ENCODE results near the gene B4GALT3.

Gene B4GALT3

GRCh38 chr1:161153682-161154337, 23.5 kb downstream of the B4GALT3 start, which contains the start of gene UFC1:
Gene UFC1, plus strand, starts transcription at chr1:161153978. Its CDS starts 20 bp downstream, at chr1:161153998.
- Histone ChIP-seq H3K4me3 (replicated peaks; ENCODE audit: low read depth, low read length) (peak within 1 kb of the TSS; percentile 72), H3K27me3 (replicated peaks; ENCODE audit: control insufficient read depth, insufficient read depth, low read length) (no peaks in the 10 kb centered on the region), H3K36me3 (ENCODE audit: control insufficient read depth, insufficient read depth, low read length) (no peaks in the 10 kb centered on the region; the same call in 1 of the 2 replicates)
- TF ChIP-seq, protein P1, sequence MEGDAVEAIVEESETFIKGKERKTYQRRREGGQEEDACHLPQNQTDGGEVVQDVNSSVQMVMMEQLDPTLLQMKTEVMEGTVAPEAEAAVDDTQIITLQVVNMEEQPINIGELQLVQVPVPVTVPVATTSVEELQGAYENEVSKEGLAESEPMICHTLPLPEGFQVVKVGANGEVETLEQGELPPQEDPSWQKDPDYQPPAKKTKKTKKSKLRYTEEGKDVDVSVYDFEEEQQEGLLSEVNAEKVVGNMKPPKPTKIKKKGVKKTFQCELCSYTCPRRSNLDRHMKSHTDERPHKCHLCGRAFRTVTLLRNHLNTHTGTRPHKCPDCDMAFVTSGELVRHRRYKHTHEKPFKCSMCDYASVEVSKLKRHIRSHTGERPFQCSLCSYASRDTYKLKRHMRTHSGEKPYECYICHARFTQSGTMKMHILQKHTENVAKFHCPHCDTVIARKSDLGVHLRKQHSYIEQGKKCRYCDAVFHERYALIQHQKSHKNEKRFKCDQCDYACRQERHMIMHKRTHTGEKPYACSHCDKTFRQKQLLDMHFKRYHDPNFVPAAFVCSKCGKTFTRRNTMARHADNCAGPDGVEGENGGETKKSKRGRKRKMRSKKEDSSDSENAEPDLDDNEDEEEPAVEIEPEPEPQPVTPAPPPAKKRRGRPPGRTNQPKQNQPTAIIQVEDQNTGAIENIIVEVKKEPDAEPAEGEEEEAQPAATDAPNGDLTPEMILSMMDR (IDR thresholded peaks at IDR 0.05; ENCODE audit: insufficient read depth, low read length, poor library complexity, severe bottlenecking): no peak
- DNase-seq (ENCODE audit: extremely low read depth, insufficient read length): peak; percentile 88

DNA sequence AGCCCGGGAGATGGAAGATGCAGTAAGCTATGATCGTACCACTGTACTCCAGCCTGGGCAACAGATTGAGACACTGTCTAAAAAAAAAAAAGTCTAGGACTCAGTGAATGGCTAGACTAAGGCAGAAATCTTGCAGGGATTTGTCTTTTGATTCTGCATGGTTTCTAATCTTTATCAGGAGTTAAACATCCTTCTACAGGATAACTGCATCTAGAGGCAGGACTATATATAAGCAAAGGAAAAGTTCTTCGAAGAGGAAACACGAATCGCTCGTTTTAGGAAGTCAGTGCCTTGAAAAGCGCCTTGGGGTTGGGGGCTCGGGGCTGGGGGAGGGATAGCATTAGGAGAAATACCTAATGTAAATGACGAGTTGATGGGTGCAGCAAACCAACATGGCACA, 24.1 kb downstream of the B4GALT3 start:
- TF ChIP-seq, protein P1 (IDR thresholded peaks at IDR 0.05; ENCODE audit: insufficient read depth, low read length, poor library complexity, severe bottlenecking): no peak
- no peaks in the 10 kb centered on the region; the same call in 1 of the 2 replicates for H3K36me3 ChIP-seq (ENCODE audit: control insufficient read depth, insufficient read depth, low read length)
- DNase-seq (ENCODE audit: extremely low read depth, insufficient read length): no peak

DNA sequence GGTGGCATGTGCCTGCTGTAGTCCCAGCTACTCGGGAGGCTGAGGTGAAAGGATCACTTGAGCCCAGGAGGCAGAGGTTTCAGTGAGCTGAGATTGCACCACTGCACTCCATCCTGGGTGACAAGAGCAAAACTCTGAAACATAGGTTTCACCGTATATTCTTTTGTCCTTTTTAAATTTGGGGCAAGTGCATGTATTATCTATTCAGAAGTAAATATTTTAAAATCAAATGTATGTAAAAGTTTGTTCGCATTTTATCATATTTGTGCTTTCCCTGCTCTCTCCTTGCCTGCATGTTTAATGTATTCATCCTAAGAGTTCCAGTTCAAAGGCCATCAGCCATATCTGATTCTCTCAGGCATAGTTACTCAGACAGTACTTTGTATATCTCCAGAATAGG, 31.5 kb downstream of the B4GALT3 start:
- TF ChIP-seq, protein P1 (IDR thresholded peaks at IDR 0.05; ENCODE audit: insufficient read depth, low read length, poor library complexity, severe bottlenecking): no peak
- no peak for DNase-seq (ENCODE audit: extremely low read depth, insufficient read length)
- Histone ChIP-seq H3K4me3 (replicated peaks; ENCODE audit: low read depth, low read length) (no peak overlapping the region), H3K36me3 (ENCODE audit: control insufficient read depth, insufficient read depth, low read length) (no peaks in the 10 kb centered on the region), H3K27me3 (replicated peaks; ENCODE audit: control insufficient read depth, insufficient read depth, low read length) (no peaks in the 10 kb centered on the region)

More for the DNA sequence above, 24.1 kb downstream of the B4GALT3 start:
- peak overlapping the region; percentile 72 for H3K4me3 ChIP-seq (replicated peaks; ENCODE audit: low read depth, low read length)
- H3K27me3 ChIP-seq (replicated peaks; ENCODE audit: control insufficient read depth, insufficient read depth, low read length): no peaks in the 10 kb centered on the region

DNA sequence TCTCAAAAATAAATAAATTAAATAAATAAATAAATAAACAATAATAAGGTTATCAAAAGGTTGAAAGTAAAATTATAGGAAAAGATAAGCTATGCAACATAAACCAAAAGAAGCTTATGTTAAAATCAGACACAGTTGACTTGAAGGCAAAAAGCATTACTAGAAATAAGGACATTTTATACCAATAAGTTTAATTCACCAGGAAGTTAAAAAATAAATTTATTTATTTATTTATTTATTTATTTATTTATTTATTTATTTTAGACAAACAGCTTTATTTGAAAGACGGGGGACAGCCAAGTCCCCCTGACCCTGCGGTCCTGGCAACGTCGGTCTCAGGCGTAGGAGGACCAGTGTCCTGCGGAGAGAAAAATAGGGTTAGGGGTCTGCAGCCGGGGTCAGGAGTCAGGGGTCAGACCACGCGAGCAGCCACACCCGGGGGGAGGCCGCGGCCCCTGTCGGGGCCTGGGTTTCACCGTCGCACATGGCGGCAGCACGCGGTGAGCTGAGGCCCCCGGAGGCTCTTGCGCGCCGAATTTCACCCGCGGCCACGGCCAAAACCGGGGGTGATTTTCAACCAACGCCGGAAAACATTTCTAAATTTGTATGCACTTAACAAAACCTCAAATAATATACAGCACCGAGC, 36.4 kb downstream of the B4GALT3 start:
- TF ChIP-seq, protein P1 (IDR thresholded peaks at IDR 0.05; ENCODE audit: insufficient read depth, low read length, poor library complexity, severe bottlenecking): no peak
- Histone ChIP-seq H3K4me3 (replicated peaks; ENCODE audit: low read depth, low read length) (no peak overlapping the region), H3K27me3 (replicated peaks; ENCODE audit: control insufficient read depth, insufficient read depth, low read length) (no peaks in the 10 kb centered on the region), H3K36me3 (ENCODE audit: control insufficient read depth, insufficient read depth, low read length) (no peaks in the 10 kb centered on the region; the same call in 1 of the 2 replicates)
- no peak for DNase-seq (ENCODE audit: extremely low read depth, insufficient read length)

GRCh38 chr1:161139766-161140165, 37.5 kb downstream of the B4GALT3 start:
- no peak overlapping the region for H3K4me3 ChIP-seq (replicated peaks; ENCODE audit: low read depth, low read length)
- no peaks in the 10 kb centered on the region; the same call in 1 of the 2 replicates for H3K36me3 ChIP-seq (ENCODE audit: control insufficient read depth, insufficient read depth, low read length)
- H3K27me3 ChIP-seq (replicated peaks; ENCODE audit: control insufficient read depth, insufficient read depth, low read length): no peaks in the 10 kb centered on the region
- no peak for DNase-seq (ENCODE audit: extremely low read depth, insufficient read length)
- TF ChIP-seq, protein P1 (IDR thresholded peaks at IDR 0.05; ENCODE audit: insufficient read depth, low read length, poor library complexity, severe bottlenecking): peak; percentile 48
